ENCODE results near the gene ASTN2.

GRCh38 chr9:116420993-116421538 lies 993.8 kb downstream of the ASTN2 start:
- no peak for TF ChIP-seq CTCF (IDR thresholded peaks at IDR 0.05)
- TF ChIP-seq POLR2A (IDR thresholded peaks at IDR 0.05): no peak

Measured in Peyer's patch (tissue), 4 donors.